GM03348 (cell line): Measurements from ENCODE around the gene UROS.

Experiments used
- DNase-seq: peaks from one replicate; pipeline ENCODE4 v3.0.0; 2012; ENCODE audit warnings: low spot score

UROS gene

GRCh38 chr10:125788156-125789034 lies 34.7 kb downstream of the UROS start:
- DNase-seq = no peak

- DNase-seq = no peak
These were observed 37.3 kb downstream of the UROS start for GRCh38 chr10:125785791-125786190.

- no peak for DNase-seq
These were observed 39.1 kb downstream of the UROS start for GRCh38 chr10:125783957-125784356.

- no peak for DNase-seq
These were observed 39.6 kb downstream of the UROS start for GRCh38 chr10:125783408-125783807.

GRCh38 chr10:125782616-125783015 lies 40.4 kb downstream of the UROS start:
- DNase-seq = no peak

- DNase-seq = no peak
These were observed 41.0 kb downstream of the UROS start for GRCh38 chr10:125782054-125782453.

GRCh38 chr10:125781374-125781773 lies 41.7 kb downstream of the UROS start:
- DNase-seq = no peak

- DNase-seq = no peak
These were observed 43.4 kb downstream of the UROS start for GRCh38 chr10:125779403-125780327.

GRCh38 chr10:125778556-125778955 lies 44.5 kb downstream of the UROS start:
- DNase-seq = no peak

- DNase-seq = no peak
These were observed 45.3 kb downstream of the UROS start for GRCh38 chr10:125777806-125778205.

- DNase-seq = no peak
These were observed 47.5 kb downstream of the UROS start, which contains the start of gene MMP21 for GRCh38 chr10:125775491-125776106. Gene MMP21, minus strand, starts transcription at chr10:125775821. Its CDS starts 0 bp downstream, at chr10:125775821.

GRCh38 chr10:125774581-125775191 lies 48.4 kb downstream of the UROS start:
- DNase-seq = no peak

- peak; percentile 44 for DNase-seq
These were observed 49.1 kb downstream of the UROS start for GRCh38 chr10:125773687-125774543.

GRCh38 chr10:125772864-125773180 lies 50.2 kb downstream of the UROS start:
- no peak for DNase-seq

GRCh38 chr10:125772112-125772863 lies 50.8 kb downstream of the UROS start:
- DNase-seq = no peak

GRCh38 chr10:125770844-125771243 lies 52.2 kb downstream of the UROS start:
- DNase-seq = no peak

GRCh38 chr10:125769175-125769574 lies 53.9 kb downstream of the UROS start:
- DNase-seq = no peak

GRCh38 chr10:125768219-125768855 lies 54.7 kb downstream of the UROS start:
- DNase-seq = peak; percentile 41

GRCh38 chr10:125766511-125766910 lies 56.5 kb downstream of the UROS start:
- no peak for DNase-seq

- DNase-seq = no peak
These were observed 57.2 kb downstream of the UROS start for GRCh38 chr10:125765835-125766234.
